GM21381 (cell line): Measurements from ENCODE around the gene RAD51D.
"Not testable (repeated sequence)": the region's sequence is repeated elsewhere in the genome, so short reads cannot be mapped to it uniquely, and the experiment has no call there.

Source experiments
- ATAC-seq: cut with Tn5 transposase; IDR thresholded peaks from one replicate; pipeline ENCODE4 v1.9.1; 2021; ENCODE audit warnings: mild to moderate bottlenecking, moderate library complexity; ENCODE audit not compliant: unreplicated experiment

Gene RAD51D

DNA sequence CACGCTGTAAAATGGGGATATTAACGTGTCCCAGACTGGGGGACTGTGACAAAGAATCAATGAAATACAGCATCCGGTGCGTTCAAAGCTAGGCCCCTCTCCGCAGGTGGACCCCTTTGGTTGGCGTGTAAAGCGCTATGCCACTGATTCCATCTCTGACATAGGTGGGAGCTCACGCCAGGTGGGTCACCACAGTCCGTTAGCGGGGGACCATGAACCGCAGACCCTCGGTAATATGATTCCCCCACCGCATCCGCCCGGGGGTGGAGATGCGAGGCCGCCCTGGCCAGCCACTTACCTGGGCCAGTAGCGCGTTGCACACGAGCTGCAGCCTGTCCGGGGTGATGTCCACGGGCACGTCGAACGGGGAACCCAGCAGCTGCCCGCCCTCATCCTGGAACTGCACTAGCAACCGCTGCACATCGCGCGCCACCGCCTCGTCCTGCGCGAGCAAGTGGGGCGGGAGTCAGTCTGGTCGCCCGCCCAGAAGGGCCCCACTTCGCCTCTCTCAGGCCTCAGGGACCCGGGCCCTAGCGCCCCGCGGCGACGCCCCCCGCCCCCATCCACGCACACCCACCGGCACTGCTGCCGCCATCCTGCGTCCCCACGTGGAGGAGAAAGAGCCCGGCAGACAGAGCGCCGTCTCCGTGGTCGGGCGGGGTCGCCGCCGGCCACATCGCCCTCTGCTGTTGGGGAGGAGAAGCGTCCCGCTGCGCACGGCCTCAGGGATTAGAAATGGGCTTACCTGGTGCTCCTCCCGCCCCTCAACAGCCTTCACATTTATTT, 22.2 kb upstream of the RAD51D start, which contains the start of gene NLE1:
Gene NLE1 (minus strand): TSS at position 623 of the 786 bp plus-strand sequence. CDS start 28 bp downstream, at position 595.
- ATAC-seq = peak; percentile 88

DNA sequence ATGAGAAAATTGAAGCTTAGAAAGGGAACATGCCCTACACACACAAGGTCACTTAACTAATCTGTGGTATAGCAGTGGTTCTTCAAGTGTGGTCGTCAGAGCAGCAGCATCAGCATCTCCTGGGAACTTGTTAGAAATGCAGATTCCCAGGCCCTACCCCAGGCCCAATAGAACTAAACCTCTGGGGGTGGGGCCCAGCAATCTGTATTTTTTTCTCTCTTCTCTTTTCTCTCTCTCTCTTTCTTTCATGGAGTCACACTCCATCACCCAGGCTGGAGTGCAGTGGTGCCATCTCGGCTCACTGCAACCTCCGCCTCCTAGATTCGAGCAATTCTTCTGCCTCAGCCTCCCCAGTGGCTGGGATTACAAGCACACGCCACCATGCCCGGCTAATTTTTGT, 18.6 kb upstream of the RAD51D start:
- ATAC-seq = no peak

DNA sequence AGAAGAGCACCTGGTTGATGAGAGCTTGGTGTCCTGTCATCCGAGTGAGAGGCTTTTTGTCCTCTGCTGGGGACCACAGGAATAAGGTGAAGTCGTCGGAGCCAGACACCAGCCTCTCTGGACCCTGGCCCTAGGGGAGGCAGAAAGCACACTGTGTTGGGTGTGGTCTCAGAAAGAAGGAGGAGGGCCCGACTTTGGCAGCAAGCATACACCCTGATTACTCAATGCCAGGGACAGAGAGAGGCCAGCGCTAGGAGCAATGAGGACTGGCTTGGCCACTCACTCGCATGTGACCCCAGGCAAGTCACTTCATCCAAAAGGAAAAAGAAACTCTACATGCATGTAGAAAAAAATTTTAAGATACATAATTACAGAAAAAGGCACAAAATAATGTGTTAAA, 15.7 kb upstream of the RAD51D start:
- no peak for ATAC-seq

DNA sequence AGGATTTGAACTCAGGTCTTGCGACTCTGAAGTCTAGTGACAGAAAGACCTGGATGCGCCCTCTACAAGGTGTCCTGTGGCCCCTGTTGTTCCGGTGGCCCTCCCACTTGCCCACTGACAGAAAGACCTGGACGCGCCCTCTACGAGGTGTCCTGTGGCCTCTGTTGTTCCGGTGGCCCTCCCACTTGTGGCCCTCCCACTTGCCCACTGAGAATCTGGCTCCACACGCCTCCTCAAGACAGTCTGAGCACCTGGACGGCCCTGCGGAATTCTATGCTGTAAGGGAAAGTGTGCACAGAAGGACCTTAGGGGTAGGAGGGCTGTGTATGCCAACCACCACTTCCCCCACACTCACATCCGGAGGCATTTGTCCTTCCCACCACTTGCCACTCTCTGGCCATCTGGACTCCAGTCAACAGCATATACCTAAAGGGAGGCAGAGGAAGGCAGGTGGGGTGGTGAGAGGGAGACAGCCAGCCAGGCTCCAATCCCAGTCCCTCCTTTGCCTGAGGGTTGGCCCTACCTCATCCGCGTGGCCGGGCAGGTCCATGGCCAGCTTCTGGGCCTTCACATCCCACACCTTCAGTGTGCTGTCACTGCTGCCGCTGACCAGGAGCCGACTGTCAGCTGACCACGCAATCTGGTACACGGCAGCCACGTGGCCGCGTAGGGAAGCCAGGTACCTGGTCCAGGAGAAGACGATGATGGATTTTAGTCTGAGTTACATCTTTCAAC, 13.3 kb upstream of the RAD51D start:
- ATAC-seq = no peak

DNA sequence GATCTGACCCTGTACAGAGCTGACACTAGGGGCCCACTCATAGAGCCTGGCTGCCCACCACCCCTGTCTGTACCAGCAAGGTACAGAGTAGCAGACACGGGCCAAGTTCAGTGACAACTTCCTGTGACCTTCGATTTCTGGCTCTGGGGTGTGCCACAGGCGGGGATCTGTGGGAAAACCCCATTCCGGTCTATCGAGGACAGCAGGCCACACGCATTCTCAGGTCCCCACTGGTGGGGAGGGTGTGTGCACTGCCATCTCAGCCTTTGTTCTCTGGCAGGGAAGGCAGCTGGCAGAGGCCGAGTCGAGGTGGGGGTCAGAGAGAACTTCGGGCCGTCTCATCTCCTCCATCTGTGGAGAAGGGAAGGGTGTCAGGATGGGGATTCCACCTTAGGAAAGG, 12.4 kb upstream of the RAD51D start:
- ATAC-seq = no peak

DNA sequence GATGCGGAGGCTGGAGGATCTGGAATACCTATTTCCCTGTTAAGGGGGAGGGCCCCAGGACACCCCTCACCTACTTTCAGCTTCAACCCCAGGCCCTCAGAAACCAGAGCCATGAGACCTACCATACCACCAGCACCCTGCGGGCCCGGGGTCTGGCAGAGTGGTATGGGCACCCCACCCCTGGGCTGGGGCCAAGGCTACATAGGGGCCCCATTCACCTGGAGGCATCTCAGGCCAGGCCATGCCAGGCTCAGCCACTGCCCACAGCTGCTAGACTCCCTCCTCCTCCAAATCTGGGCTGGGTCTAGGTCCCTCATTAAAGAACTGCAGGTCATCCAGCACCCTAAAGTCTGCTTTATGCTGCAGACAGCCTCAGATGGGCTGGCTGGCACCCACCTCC, 10.7 kb upstream of the RAD51D start:
- ATAC-seq = no peak

DNA sequence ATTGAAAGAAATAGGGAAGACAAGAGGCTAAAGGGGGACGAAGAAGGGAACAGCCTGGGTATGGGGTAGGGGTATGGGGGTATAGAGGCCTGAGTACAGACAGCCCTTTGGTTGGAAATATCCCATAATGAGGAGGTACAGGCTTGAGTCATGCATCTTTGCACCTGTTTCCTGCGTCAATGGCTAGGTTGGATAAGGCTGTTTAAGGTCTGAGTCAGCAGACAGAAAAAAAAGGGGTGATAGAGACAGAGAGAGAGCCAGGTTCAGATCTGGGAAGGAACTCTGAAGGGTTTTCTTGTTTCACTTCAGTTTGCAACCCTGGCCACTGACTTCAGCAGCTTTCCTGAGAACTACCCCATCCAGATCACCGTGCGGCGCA, 10.3 kb upstream of the RAD51D start:
- no peak for ATAC-seq

DNA sequence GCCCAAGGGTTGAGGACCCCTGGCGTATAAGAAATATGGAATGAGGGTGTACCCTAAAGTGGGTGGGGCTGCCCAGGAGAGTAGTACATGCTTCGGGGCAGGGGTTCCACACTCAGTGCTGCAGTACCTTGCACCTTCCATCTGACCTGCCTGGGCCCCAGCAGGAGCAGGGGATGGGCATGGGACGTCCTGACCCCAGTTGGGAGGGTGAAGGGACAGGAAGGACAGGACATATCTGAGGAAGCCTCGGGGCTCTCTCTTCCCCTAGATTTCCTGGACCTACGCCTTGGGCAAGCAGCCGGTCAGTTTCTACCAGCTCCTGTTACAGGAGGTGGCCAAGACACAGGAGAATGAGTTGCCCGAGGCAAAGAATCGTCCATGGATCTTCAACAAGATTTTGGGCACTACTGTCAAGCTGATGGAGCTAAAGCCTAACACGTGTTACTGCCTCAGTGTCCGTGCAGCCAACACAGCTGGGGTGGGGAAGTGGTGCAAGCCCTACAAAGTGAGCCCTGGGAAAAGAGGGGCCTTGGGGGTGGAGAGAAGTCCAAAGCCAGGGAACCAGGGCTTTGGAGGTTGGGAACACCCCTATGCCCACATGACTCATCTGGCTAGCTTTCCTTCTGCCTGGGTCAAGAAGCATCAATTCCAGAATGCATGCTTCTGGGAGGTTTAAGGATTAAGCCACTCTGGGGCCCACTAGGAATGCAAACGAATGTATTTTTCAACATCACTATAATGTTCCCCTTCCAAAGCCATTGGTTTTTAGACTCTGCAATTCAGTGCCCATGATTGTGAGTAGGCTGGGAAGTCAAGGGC, 9.7 kb upstream of the RAD51D start:
- no peak for ATAC-seq

DNA sequence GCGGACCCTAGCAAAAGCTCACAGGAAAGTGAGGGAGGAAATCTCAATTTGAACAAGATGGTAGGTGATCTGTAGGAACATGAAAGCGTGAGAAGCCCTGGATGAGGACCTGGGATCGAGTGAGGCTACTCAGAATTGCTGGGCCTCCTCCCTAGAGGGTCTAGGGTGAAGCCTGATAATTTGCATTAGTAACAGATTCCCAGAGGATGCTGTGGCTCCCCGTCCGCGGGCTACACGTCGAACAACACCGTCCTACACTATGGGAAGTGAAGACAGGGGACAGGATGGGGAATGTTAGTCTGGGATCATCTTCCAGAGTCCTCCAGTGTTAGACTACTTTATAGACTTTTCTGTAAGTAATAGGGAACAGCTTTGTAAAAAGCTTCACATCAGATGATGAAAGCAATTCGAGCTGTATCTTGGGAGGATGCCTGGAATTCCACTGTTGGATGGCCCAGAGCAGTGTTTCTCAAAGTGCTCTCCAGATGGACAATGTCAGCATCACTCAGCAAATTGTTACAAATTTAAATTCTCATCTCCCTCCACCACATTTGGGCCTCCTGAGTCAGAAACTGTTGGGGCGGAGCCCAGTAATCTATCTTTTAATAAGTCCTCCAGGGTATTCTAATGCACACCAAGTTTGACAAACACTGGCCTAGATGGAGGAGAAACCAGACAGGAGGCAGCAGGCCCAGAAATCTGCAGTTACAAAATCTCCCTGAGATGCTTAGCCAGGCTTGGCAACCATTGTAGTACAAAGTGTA, 8.3 kb upstream of the RAD51D start:
- ATAC-seq = no peak

DNA sequence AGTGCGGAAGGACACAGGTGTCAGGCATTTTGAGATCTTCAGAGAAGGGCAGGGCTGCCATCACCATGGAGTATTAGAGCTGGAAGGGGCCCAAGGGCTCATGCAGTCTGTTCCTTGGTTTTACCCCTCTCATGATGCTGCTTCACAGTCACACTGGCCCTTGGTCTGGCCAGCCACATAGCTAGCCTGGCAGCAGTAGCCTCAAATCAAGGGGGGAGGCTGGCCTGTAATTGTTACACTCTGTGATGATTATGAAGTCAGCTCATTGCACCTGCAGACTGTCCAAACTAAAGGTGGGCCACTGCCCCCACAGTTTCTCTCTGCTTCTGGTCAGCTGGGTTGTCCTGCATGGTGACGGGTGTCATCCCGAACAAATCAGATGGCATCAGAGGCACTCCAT, 1.7 kb upstream of the RAD51D start, which contains the start of gene FNDC8:
Gene FNDC8 (plus strand): TSS at position 301 of the 400 bp plus-strand sequence. CDS start 79 bp downstream, at position 380.
- no peak for ATAC-seq

DNA sequence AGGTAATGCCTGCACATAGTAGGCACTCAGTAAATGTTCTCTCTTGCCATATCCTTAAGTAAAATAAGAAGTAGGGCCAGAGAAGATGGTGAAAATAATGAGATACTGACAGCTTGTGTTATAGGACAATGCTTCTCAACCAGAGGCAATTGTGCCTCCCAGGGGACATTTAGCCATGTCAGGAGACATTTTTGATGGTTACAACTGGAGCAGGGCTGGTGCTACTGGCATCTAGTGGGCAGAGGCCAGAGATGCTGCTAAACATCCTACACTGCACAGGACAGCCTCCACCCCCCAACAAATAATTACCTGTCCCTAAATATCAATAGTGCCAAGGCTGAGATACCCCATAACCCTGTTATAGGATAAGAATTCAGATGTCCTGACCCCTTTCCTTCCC, 1.7 kb downstream of the RAD51D start:
- no peak for ATAC-seq

DNA sequence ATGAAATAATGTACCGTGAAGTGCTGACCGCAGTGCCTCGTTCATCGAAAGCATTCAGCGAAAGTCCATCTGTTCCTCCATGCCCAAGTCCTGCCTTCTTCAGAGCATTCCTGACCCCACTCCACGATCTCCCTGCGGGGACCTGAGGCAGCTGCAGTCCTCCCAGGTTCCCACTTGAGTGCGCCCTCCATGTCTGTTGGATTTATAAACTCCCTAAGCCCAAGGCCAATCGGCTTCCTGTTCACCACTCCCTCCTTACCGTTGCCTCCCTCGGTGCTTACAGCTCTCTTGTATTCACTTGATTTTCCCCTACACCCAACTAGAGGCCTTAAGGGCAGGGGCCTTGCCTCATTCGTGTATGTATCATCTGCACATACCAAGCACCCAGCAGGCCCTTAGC, 2.8 kb downstream of the RAD51D start:
- no peak for ATAC-seq

DNA sequence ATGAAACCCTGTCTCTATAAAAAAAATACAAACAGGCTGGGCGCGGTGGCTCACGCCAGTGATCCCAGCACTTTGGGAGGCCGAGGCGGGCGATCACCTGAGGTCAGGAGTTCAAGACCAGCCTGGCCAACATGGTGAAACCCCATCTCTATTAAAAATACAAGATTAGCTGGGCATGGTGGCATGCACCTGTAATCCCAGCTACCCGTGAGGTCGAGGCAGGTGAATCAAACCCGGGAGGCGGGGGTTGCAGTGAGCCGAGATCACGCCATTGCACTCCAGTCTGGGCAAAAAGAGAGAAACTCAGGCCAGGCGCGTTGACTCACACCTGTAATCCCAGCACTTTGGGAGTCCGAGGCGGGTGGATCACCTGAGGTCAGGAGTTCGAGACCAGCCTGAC, 8.9 kb downstream of the RAD51D start:
- ATAC-seq = not testable (repeated sequence)

DNA sequence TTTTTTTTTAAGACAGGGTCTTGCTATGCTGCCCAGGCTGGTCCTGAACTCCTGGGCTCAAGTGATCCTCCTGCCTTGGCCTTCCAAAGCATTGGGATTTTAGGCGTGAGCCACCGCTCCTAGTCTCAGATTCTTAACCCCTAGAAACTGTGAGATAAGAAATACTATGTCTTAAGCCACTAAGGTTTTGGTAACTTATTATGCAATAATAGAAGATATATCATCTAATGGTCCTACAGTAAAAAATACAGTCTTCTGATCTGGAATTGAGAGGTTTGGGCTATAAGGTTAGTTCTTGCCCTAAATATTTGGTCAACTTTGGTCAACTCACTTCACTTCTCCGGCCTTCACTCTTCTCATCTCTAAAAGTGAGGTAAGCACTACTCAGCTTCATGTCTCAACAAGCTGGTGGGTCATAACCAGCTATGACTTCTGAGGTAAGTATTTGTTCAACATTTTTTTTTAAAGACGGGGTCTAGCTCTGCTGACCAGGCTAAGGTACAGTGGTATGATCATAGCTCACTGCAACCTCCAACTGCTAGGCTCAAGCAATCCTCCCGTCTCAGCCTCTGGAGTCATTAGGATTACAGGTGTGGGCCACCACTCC, 14.7 kb downstream of the RAD51D start:
- no peak for ATAC-seq

DNA sequence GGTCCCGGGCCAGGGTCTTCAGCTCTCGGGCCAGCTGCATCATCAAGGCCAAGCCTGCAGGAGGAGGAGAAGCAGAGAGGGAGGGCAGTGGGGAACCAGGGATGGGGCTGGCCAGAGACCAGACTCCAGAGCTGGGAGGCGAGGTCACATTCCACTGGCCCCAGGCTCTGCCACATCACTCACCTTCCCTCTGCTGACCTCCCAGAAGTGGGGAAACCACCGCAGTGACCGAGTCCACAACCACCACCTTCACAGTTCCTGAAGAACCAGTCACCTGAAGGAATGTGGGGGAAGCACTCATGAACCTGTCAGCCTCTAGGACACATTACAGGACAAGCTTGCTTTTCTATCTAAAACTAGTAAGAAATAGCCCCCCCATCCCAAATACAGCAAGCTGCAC, 16.4 kb downstream of the RAD51D start:
- ATAC-seq = no peak

DNA sequence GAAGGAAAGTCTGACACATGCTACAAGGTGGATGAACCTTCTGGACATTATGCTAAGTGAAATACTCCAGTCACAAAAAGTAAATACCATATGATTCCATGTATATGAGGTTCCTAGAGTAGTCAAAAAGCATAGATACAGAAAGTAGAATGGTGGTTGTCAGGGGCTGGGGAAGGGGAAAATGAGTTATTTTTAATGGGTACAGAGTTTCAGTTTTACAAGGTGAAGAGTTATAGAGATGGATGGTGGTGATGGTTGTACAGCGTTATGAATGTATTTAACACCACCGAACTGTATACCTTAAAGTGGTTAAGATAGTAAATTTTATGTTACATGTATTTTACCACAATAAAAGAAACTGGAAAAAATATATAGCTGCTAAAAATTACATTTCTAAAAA, 17.9 kb downstream of the RAD51D start:
- ATAC-seq = no peak

DNA sequence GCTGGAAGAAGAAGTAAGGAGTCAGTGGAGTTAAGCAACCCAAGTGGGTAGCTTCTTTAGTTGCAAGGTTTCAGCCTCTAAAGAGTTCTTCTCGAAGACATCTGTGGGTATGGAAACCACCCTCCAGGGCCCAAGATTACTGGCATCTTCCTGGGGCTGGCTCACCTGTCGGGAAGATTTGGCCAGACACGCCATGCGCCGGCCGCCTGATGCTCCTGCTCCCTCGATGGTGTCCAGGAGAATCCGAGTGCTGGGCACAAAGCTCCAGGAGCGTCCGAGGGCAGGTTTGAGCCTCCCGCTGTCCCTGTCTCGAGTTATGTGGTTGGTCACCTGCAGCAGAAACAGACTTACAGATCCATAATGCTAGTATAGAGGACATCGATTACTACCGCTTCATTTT, 18.6 kb downstream of the RAD51D start:
- no peak for ATAC-seq

DNA sequence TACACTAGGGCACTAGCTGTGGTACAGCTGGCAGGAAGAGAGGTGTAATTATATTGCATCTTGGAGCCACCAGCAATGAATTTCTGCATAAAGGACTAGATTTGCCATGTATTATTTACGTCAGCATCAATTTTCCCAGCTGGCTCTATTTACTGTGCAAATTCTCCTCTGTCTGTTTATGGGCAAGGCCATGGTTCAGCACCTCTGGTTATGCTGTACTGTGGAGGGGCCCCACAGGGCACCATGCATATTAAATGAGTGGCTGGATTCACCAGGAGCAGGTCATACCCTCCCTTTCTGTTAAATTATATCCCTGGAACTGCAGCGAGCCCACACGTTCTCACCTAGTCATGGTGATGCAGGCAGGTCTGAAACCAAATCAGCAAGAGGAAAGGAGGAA, 19.8 kb downstream of the RAD51D start:
- ATAC-seq = no peak

DNA sequence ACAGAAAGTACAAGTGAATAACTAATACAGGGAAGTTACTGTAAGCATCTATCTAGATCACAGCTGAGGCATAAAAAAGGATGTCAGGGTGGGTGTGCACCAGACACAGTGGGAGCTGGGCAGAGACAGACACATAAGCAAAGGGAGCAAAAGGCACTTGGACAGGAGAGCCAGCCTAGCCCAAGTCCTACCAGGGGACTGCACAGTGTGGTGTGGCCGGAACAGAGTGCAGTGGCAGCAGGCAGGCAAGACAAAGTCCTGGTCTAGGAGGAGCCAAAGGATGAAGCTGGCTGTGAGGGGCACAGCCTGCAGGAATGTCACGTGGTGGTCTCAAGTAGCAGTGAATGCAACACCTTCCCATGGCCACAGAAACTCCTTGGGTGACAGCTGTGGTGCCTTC, 21.9 kb downstream of the RAD51D start:
- ATAC-seq = no peak

DNA sequence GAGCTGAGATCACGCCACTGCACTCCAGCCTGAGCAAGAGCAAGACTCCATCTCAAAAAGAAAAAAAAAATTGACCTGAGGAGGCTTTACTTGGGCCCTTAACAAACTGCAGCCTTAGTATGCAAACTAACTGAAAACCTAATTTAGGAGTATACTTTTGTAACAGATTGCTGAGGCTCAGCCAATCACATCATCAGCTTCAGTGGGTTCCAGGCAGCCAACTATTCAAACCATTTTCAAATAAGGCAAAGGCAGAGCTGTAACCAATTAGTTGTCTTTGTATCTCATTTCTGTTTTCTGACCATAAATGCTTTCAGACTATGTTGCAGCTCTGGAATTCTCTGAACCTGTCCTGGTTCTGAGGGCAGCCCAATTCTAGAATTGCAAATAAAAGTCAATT, 23.9 kb downstream of the RAD51D start:
- ATAC-seq = no peak
